Thyroid gland (tissue), 4 donors: ENCODE data around the gene HTT-AS.

Experiments used
- POLR2A ChIP-seq, 2 donors: fragments of 450-650 bp; IDR thresholded peaks; one replicate each; pipeline ENCODE4 v1.6.1; 2017; ENCODE audit warnings: antibody characterized with exemption in 2 of 2, mild to moderate bottlenecking in 2 of 2, moderate library complexity in 1 of 2
- TF ChIP-seq, protein P1 (sequence below), 6 experiments: fragments of 200-600 bp in 3 of 6; fragments of 450-650 bp in 3 of 6; sonication (generic) in 3 of 6; IDR thresholded peaks; one replicate each; pipeline ENCODE4 v1.5.1; 2016 to 2019; ENCODE audit warnings: antibody characterized with exemption in 6 of 6, mild to moderate bottlenecking in 2 of 6, inconsistent platforms in 1 of 6, moderate library complexity in 1 of 6

DNA sequence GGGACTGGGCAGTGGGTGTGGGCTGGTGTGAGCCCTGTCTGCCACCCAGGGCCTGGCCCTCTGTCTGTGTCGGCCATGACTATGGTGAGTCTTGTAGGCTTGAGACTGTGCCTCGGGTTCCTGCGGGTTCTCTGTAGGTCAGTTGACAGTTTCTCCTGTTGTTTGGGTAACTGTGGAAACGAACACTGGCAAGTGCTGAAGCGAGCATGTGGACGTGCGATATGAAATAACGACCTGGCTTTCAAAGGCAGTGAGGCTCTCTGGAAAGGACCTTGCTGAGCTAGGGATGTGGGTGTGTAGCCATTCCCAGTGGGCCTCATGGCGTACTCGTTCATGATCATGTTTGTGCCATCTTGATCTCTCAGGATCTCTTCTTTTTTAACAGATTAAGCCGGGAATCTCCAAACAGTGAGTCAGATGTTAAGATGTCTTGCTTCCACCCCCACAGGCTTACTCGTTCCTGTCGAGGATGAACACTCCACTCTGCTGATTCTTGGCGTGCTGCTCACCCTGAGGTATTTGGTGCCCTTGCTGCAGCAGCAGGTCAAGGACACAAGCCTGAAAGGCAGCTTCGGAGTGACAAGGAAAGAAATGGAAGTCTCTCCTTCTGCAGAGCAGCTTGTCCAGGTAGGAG is 41.4 kb upstream of the HTT-AS start:
- TF ChIP-seq, protein P1, sequence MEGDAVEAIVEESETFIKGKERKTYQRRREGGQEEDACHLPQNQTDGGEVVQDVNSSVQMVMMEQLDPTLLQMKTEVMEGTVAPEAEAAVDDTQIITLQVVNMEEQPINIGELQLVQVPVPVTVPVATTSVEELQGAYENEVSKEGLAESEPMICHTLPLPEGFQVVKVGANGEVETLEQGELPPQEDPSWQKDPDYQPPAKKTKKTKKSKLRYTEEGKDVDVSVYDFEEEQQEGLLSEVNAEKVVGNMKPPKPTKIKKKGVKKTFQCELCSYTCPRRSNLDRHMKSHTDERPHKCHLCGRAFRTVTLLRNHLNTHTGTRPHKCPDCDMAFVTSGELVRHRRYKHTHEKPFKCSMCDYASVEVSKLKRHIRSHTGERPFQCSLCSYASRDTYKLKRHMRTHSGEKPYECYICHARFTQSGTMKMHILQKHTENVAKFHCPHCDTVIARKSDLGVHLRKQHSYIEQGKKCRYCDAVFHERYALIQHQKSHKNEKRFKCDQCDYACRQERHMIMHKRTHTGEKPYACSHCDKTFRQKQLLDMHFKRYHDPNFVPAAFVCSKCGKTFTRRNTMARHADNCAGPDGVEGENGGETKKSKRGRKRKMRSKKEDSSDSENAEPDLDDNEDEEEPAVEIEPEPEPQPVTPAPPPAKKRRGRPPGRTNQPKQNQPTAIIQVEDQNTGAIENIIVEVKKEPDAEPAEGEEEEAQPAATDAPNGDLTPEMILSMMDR (IDR thresholded peaks at IDR 0.05) = no peak
- peak in 1 of 2 donors; percentile 4 for TF ChIP-seq POLR2A (IDR thresholded peaks at IDR 0.05)
